GM23338 (cell line): ENCODE measurements around the gene RBM48. TPM values are rescaled to one million over a fixed set of nuclear protein-coding genes. Genes with fewer than 3 reads are reported as not detected.

Source experiments
- ATAC-seq: fragments of 200-7000 bp; cut with Tn5 transposase; 3 replicates; pipeline ENCODE4 v1.9.1; 2020
- DNase-seq: peaks from one replicate; pipeline ENCODE4 v3.0.0-alpha.2; 2015; ENCODE audit warnings: low spot score
- H2AFZ ChIP-seq: fragments of 200-600 bp; sonication (generic); 2 replicates; pipeline ENCODE4 v1.8.0; 2016; ENCODE audit warnings: antibody characterized with exemption, mild to moderate bottlenecking, moderate library complexity
- H3F3A ChIP-seq: fragments of 200-600 bp; sonication (generic); replicated peaks from 2 replicates; pipeline ENCODE4 v1.8.0; 2017; ENCODE audit warnings: antibody characterized with exemption, mixed run types, low read depth
- H3K27ac ChIP-seq: fragments of 200-600 bp; sonication (generic); 2 replicates; pipeline ENCODE4 v1.6.1; 2016; ENCODE audit warnings: low read depth
- H3K27me3 ChIP-seq: fragments of 200-600 bp; sonication (generic); 2 replicates; pipeline ENCODE4 v1.8.0; 2016; ENCODE audit warnings: mild to moderate bottlenecking, mixed run types, moderate library complexity; ENCODE audit not compliant: insufficient read depth
- H3K36me3 ChIP-seq: fragments of 200-600 bp; sonication (generic); 2 replicates; pipeline ENCODE4 v1.8.0; 2016; ENCODE audit warnings: mild to moderate bottlenecking; ENCODE audit not compliant: insufficient read depth
- H3K4me1 ChIP-seq: fragments of 200-600 bp; sonication (generic); 2 replicates; pipeline ENCODE4 v1.8.0; 2016; ENCODE audit warnings: mild to moderate bottlenecking, moderate library complexity; ENCODE audit not compliant: insufficient read depth
- H3K4me2 ChIP-seq: fragments of 200-600 bp; sonication (generic); 2 replicates; pipeline ENCODE4 v1.7.1; 2017; ENCODE audit warnings: mixed run types
- H3K4me3 ChIP-seq: fragments of 200-600 bp; sonication (generic); 2 replicates; pipeline ENCODE4 v1.6.1; 2016; ENCODE audit warnings: mixed run types
- H3K79me2 ChIP-seq: fragments of 200-600 bp; sonication (generic); replicated peaks from 2 replicates; pipeline ENCODE4 v1.8.0; 2017; ENCODE audit warnings: mild to moderate bottlenecking; ENCODE audit not compliant: insufficient read depth
- H3K9me2 ChIP-seq: fragments of 200-600 bp; sonication (generic); 2 replicates; pipeline ENCODE4 v1.8.0; 2017; ENCODE audit not compliant: insufficient read depth
- H4K20me1 ChIP-seq: fragments of 200-600 bp; sonication (generic); replicated peaks from 2 replicates; pipeline ENCODE4 v1.8.0; 2017; ENCODE audit warnings: mild to moderate bottlenecking; ENCODE audit not compliant: insufficient read depth
- H3K27ac Mint-ChIP-seq: 2 replicates; pipeline ENCODE4 v1.8.0; 2020; ENCODE audit warnings: inconsistent platforms, mild to moderate bottlenecking, moderate library complexity, mixed read lengths
- H3K27me3 Mint-ChIP-seq: 3 replicates; pipeline ENCODE4 v1.8.0; 2022; ENCODE audit warnings: low read depth, mild to moderate bottlenecking, moderate library complexity, mixed read lengths, inconsistent platforms; ENCODE audit not compliant: insufficient read depth, poor library complexity
- H3K36me3 Mint-ChIP-seq: 3 replicates; pipeline ENCODE4 v1.8.0; 2021; ENCODE audit warnings: low read depth, mild to moderate bottlenecking, inconsistent platforms, moderate library complexity, mixed read lengths
- H3K4me1 Mint-ChIP-seq: 3 replicates; pipeline ENCODE4 v1.8.0; 2020; ENCODE audit warnings: mild to moderate bottlenecking, inconsistent platforms, mixed read lengths
- H3K4me3 Mint-ChIP-seq: 3 replicates; pipeline ENCODE4 v1.8.0; 2021; ENCODE audit warnings: moderate library complexity, mild to moderate bottlenecking, inconsistent platforms, mixed read lengths
- H3K9me3 Mint-ChIP-seq: 3 replicates; pipeline ENCODE4 v1.8.0; 2020; ENCODE audit warnings: moderate library complexity, mild to moderate bottlenecking, inconsistent platforms, mixed read lengths
- CREB1 ChIP-seq: fragments of 250-450 bp; sonication (Bioruptor Pico); IDR thresholded peaks from 2 replicates; pipeline ENCODE4 v1.5.0; 2020; ENCODE audit warnings: low read depth, mild to moderate bottlenecking, moderate library complexity
- EZH2 ChIP-seq: fragments of 200-600 bp; sonication (generic); IDR thresholded peaks from one replicate; pipeline ENCODE4 v1.8.0; 2017; ENCODE audit warnings: antibody characterized with exemption, mild to moderate bottlenecking, low read depth; ENCODE audit not compliant: unreplicated experiment
- EZH2phosphoT487 ChIP-seq: fragments of 200-600 bp; sonication (generic); IDR thresholded peaks from one replicate; pipeline ENCODE4 v1.8.1; 2018; ENCODE audit warnings: antibody characterized with exemption; ENCODE audit not compliant: unreplicated experiment
- JUNB ChIP-seq: IDR thresholded peaks from one replicate; pipeline ENCODE4 v1.6.1; 2016; ENCODE audit warnings: antibody characterized with exemption; ENCODE audit not compliant: unreplicated experiment
- NANOG ChIP-seq: IDR thresholded peaks from 2 replicates; pipeline ENCODE4 v1.6.1; 2016; ENCODE audit warnings: antibody characterized with exemption, borderline replicate concordance
- STAT1 ChIP-seq: IDR thresholded peaks from one replicate; pipeline ENCODE4 v1.6.1; 2016; ENCODE audit warnings: antibody characterized with exemption; ENCODE audit not compliant: unreplicated experiment
- ZNF114 ChIP-seq: fragments of 250-450 bp; sonication (Bioruptor Pico); IDR thresholded peaks from 2 replicates; pipeline ENCODE4 v1.5.0; 2020; ENCODE audit warnings: mild to moderate bottlenecking, moderate library complexity
- ZNF331 ChIP-seq: fragments of 250-450 bp; sonication (Bioruptor Pico); IDR thresholded peaks from 2 replicates; pipeline ENCODE4 v1.5.0; 2020; ENCODE audit warnings: low read depth, mild to moderate bottlenecking, moderate library complexity
- polyA plus RNA-seq: library from polyadenylated mRNA; unstranded; fragments of >200 nt; fragmentation: Nextera tagmentation; extraction: Ambion mirVana; gene quantifications from 2 replicates; pipeline ENCODE4 v1.2.1, GENCODE V29; 2016
- total RNA-seq: library from RNA; depleted of rRNA; stranded (reverse); fragments of >200 nt; shearing (Covaris generic); gene quantifications from 2 replicates; pipeline ENCODE4 v1.2.3, GENCODE V29; 2014
- TF ChIP-seq, protein P1 (sequence below), 2 experiments: fragments of 200-600 bp in 1 of 2; sonication (generic) in 1 of 2; conservative IDR thresholded peaks; 2 replicates each; pipeline versions ENCODE4 v1.5.1 to v1.6.1; 2016 to 2017; ENCODE audit warnings: antibody characterized with exemption in 2 of 2, low read depth in 2 of 2, mild to moderate bottlenecking in 2 of 2, moderate library complexity in 1 of 2
- TF ChIP-seq, protein P2 (sequence below): IDR thresholded peaks from one replicate; pipeline ENCODE4 v1.6.1; 2018; ENCODE audit warnings: antibody characterized with exemption; ENCODE audit not compliant: unreplicated experiment
- TF ChIP-seq, protein P3 (sequence below): fragments of 250-450 bp; sonication (Bioruptor Pico); IDR thresholded peaks from 2 replicates; pipeline ENCODE4 v1.5.0; 2020; ENCODE audit warnings: mild to moderate bottlenecking, moderate library complexity

RBM48 gene
- total and polyA plus RNA-seq, 2 experiments from 2014 or later: 8.8 to 11.1 TPM

DNA sequence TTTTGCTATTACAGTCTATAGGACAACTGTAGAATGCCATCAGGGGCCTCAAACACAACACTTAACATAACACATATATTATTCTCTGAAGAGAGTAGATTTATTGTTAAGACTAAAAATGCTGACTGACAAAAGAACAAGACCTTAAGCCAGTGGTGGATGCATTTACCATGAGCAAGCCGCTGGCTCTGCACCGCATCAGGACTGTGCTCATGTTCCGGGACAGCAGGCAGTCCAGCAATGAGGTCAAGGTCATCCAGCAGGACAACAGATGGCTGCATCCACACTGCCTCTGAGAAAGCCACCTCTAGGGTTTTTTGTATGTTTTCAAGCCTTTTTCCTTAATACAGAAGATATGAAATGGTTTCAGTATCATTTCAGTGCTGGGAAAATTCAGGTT is 24.0 kb upstream of the RBM48 start (continued):
- TF ChIP-seq, protein P1, sequence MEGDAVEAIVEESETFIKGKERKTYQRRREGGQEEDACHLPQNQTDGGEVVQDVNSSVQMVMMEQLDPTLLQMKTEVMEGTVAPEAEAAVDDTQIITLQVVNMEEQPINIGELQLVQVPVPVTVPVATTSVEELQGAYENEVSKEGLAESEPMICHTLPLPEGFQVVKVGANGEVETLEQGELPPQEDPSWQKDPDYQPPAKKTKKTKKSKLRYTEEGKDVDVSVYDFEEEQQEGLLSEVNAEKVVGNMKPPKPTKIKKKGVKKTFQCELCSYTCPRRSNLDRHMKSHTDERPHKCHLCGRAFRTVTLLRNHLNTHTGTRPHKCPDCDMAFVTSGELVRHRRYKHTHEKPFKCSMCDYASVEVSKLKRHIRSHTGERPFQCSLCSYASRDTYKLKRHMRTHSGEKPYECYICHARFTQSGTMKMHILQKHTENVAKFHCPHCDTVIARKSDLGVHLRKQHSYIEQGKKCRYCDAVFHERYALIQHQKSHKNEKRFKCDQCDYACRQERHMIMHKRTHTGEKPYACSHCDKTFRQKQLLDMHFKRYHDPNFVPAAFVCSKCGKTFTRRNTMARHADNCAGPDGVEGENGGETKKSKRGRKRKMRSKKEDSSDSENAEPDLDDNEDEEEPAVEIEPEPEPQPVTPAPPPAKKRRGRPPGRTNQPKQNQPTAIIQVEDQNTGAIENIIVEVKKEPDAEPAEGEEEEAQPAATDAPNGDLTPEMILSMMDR (conservative IDR thresholded peaks at IDR 0.05; ENCODE audit: low read depth in 2 of 2): no peak
- TF ChIP-seq JUNB (no peak), EZH2phosphoT487 (no peak), STAT1 (no peak), NANOG (no peak), CREB1 (CRISPR knock-in tag) (no peak), ZNF331 (CRISPR knock-in tag) (no peak), ZNF114 (CRISPR knock-in tag) (no peak), EZH2 (no peak)
- TF ChIP-seq, protein P2, sequence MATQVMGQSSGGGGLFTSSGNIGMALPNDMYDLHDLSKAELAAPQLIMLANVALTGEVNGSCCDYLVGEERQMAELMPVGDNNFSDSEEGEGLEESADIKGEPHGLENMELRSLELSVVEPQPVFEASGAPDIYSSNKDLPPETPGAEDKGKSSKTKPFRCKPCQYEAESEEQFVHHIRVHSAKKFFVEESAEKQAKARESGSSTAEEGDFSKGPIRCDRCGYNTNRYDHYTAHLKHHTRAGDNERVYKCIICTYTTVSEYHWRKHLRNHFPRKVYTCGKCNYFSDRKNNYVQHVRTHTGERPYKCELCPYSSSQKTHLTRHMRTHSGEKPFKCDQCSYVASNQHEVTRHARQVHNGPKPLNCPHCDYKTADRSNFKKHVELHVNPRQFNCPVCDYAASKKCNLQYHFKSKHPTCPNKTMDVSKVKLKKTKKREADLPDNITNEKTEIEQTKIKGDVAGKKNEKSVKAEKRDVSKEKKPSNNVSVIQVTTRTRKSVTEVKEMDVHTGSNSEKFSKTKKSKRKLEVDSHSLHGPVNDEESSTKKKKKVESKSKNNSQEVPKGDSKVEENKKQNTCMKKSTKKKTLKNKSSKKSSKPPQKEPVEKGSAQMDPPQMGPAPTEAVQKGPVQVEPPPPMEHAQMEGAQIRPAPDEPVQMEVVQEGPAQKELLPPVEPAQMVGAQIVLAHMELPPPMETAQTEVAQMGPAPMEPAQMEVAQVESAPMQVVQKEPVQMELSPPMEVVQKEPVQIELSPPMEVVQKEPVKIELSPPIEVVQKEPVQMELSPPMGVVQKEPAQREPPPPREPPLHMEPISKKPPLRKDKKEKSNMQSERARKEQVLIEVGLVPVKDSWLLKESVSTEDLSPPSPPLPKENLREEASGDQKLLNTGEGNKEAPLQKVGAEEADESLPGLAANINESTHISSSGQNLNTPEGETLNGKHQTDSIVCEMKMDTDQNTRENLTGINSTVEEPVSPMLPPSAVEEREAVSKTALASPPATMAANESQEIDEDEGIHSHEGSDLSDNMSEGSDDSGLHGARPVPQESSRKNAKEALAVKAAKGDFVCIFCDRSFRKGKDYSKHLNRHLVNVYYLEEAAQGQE: no peak

DNA sequence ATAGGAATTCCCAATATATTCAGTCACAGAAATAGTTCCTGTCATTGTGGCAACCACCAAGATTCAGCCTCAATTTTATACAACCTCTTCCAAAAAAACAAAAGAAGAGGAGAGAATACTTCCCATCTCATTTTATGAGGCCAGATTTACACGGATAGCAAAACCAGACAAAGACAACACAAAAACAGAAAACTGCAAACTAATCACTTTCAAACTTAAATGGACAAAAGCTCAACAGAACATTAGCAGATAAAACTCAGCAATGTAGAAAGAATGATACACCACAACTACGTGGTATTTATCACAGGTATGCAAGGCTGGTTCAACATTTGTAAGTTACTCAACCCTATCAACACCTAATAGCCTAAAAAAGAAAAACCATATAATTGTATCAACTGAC is 22.2 kb upstream of the RBM48 start:
- H4K20me1 ChIP-seq: no peaks in the 10 kb centered on the region
- H3K36me3 ChIP-seq: peaks cover 15% of the 10 kb centered on the region
- TF ChIP-seq, protein P1 (conservative IDR thresholded peaks at IDR 0.05; ENCODE audit: low read depth in 2 of 2): no peak
- TF ChIP-seq, protein P3, sequence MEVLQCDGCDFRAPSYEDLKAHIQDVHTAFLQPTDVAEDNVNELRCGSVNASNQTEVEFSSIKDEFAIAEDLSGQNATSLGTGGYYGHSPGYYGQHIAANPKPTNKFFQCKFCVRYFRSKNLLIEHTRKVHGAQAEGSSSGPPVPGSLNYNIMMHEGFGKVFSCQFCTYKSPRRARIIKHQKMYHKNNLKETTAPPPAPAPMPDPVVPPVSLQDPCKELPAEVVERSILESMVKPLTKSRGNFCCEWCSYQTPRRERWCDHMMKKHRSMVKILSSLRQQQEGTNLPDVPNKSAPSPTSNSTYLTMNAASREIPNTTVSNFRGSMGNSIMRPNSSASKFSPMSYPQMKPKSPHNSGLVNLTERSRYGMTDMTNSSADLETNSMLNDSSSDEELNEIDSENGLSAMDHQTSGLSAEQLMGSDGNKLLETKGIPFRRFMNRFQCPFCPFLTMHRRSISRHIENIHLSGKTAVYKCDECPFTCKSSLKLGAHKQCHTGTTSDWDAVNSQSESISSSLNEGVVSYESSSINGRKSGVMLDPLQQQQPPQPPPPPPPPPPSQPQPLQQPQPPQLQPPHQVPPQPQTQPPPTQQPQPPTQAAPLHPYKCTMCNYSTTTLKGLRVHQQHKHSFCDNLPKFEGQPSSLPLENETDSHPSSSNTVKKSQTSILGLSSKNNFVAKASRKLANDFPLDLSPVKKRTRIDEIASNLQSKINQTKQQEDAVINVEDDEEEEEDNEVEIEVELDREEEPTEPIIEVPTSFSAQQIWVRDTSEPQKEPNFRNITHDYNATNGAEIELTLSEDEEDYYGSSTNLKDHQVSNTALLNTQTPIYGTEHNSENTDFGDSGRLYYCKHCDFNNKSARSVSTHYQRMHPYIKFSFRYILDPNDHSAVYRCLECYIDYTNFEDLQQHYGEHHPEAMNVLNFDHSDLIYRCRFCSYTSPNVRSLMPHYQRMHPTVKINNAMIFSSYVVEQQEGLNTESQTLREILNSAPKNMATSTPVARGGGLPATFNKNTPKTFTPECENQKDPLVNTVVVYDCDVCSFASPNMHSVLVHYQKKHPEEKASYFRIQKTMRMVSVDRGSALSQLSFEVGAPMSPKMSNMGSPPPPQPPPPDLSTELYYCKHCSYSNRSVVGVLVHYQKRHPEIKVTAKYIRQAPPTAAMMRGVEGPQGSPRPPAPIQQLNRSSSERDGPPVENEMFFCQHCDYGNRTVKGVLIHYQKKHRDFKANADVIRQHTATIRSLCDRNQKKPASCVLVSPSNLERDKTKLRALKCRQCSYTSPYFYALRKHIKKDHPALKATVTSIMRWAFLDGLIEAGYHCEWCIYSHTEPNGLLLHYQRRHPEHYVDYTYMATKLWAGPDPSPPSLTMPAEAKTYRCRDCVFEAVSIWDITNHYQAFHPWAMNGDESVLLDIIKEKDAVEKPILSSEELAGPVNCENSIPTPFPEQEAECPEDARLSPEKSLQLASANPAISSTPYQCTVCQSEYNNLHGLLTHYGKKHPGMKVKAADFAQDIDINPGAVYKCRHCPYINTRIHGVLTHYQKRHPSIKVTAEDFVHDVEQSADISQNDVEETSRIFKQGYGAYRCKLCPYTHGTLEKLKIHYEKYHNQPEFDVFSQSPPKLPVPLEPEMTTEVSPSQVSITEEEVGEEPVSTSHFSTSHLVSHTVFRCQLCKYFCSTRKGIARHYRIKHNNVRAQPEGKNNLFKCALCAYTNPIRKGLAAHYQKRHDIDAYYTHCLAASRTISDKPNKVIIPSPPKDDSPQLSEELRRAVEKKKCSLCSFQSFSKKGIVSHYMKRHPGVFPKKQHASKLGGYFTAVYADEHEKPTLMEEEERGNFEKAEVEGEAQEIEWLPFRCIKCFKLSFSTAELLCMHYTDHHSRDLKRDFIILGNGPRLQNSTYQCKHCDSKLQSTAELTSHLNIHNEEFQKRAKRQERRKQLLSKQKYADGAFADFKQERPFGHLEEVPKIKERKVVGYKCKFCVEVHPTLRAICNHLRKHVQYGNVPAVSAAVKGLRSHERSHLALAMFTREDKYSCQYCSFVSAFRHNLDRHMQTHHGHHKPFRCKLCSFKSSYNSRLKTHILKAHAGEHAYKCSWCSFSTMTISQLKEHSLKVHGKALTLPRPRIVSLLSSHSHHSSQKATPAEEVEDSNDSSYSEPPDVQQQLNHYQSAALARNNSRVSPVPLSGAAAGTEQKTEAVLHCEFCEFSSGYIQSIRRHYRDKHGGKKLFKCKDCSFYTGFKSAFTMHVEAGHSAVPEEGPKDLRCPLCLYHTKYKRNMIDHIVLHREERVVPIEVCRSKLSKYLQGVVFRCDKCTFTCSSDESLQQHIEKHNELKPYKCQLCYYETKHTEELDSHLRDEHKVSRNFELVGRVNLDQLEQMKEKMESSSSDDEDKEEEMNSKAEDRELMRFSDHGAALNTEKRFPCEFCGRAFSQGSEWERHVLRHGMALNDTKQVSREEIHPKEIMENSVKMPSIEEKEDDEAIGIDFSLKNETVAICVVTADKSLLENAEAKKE (CRISPR knock-in tag): no peak
- no peak for TF ChIP-seq CREB1 (CRISPR knock-in tag)
- Mint-ChIP-seq H3K36me3 (peaks cover 11% of the 10 kb centered on the region; the same call in 2 of the 3 replicates), H3K4me3 (no peak overlapping the region), H3K27me3 (no peaks in the 10 kb centered on the region), H3K27ac (no peak overlapping the region), H3K4me1 (no peaks in the 10 kb centered on the region), H3K9me3 (no peaks in the 10 kb centered on the region)
- H3K27ac ChIP-seq: peak overlapping the region; percentile 17; the same call in 1 of the 2 replicates
- H2AFZ ChIP-seq: no peak overlapping the region
- H3K79me2 ChIP-seq: no peaks in the 10 kb centered on the region
- no peak overlapping the region for H3K4me3 ChIP-seq
- no peaks in the 10 kb centered on the region for H3K27me3 ChIP-seq
- no peaks in the 10 kb centered on the region for H3K4me1 ChIP-seq
- DNase-seq (no peak), ATAC-seq (no peak)
- no peak overlapping the region for H3K4me2 ChIP-seq
- no peaks in the 10 kb centered on the region for H3F3A ChIP-seq
- no peaks in the 10 kb centered on the region for H3K9me2 ChIP-seq
